ENCODE measurements around the gene PDXP.
"Not testable (repeated sequence)": the region's sequence is repeated elsewhere in the genome, so short reads cannot be mapped to it uniquely, and the experiment has no call there.

PDXP gene

GRCh38 chr22:37647317-37647716 lies 11.2 kb upstream of the PDXP start:
- no peak for DNase-seq (ENCODE audit: low read depth, low spot score)

- no peak for DNase-seq (ENCODE audit: low read depth, low spot score)
Measured at GRCh38 chr22:37647928-37648327, 10.6 kb upstream of the PDXP start.

DNA sequence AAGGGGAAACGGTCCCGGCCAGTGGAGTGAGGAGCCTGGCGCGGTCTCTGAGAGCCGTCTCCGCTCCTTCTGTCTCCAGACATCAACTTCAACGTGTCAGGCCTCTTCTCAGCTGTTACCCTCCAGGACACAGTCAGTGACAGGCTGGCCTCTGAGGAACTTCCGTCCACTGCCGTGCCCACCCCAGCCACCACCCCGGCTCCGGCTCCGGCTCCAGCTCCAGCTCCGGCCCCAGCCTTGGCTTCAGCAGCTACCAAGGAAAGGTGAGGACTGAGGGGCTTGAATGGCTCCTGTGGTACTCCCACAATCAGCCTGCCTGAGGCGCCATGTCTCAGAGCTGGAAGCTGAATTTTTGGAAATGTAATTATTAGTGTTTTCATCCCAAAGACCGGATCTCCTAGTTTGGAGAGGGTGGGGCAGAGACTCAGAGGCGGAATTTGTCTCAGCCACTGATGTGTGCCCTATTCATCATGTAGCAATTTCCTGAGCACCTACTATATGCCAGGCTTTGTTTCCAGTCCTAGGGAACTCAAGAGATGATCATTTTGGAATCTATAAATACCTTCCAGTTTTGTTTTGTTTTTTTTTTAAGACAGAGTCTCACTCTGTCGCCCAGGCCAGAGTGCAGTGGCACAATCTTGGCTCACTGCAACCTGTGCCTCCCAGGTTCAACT lies 7.9 kb upstream of the PDXP start:
- no peak for DNase-seq (ENCODE audit: low read depth, low spot score)

- DNase-seq (ENCODE audit: low read depth, low spot score): no peak
Measured at GRCh38 chr22:37654563-37655251, 3.8 kb upstream of the PDXP start.

- no peak for DNase-seq (ENCODE audit: low read depth, low spot score)
Measured at GRCh38 chr22:37655252-37655563, 3.3 kb upstream of the PDXP start.

- not testable (repeated sequence) for DNase-seq (ENCODE audit: low read depth, low spot score)
Measured at GRCh38 chr22:37656583-37656982, 1.9 kb upstream of the PDXP start.

GRCh38 chr22:37657590-37658132 lies 862 bp upstream of the PDXP start:
- DNase-seq (ENCODE audit: low read depth, low spot score): no peak

DNA sequence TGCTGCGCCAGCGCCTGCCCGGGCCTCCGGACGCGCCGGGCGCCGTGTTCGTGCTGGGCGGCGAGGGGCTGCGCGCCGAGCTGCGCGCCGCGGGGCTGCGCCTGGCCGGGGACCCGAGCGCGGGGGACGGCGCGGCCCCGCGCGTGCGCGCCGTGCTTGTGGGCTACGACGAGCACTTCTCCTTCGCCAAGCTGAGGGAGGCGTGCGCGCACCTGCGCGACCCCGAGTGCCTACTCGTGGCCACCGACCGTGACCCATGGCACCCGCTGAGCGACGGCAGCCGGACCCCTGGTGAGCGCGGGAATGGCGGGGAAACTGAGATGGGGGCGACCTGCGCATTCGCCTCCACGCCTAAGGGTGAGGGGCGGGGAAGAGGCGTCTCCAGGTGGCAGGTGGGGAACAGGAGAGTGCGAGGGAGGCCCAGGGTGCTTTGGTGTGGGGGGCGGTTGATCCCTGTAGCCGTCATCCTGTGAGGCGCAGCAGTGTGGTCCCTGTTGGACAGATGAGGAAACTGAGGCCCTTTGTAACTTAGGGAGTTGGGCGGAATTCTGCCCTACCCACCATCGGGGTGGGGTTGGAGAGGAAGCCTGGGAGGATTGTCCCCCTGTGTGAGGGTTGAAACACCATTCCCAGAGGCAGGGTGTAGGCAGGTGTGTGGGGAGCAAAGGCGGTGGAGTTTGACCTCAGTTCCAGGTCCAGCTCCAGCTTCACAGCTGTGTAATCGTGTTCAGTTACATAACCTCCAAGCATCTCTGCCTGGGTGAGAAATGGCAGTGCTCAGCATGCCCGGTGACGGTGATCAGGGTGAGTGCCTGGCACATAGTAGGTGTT lies 758 bp downstream of the PDXP start:
- no peak for DNase-seq (ENCODE audit: low read depth, low spot score)

- DNase-seq (ENCODE audit: low read depth, low spot score): no peak
Measured at GRCh38 chr22:37659897-37660708, 1.6 kb downstream of the PDXP start.

GRCh38 chr22:37660709-37661045 lies 2.2 kb downstream of the PDXP start:
- DNase-seq (ENCODE audit: low read depth, low spot score): no peak

DNA sequence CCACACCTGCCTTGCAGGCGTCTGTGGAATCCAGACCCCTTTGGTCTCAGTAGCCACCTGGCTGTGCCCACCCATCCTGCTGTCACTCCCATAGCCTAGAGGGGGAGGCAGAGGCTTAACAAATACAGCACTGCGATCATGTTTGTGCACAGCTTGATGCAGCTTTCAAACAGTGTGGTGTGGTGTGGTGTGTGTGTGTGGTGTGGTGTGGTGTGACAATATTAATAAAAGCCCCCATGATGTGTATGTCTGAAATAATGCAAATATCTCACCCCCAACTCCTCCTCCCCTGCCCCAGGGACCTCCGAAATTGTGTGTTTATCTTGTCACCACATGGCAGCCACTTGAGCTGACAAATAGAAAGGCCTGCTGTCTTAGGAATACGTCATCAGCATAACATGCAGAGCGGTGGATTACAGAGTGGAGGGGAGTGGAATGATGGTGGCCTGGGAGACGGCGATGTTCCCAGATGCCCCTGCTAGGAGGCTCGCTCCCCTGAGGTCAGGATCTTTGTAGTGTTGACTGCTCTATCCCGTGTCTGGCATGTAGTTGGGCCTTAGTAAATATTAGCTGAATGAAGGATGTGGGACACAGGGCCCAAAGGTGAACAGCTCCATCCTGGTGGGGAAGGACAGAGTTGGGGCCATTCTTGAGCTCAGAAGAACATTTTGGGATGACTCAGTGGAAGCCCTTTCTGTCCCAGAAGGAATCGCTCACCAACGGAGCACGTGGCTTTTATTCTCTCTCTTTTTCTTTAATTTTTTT lies 2.8 kb downstream of the PDXP start:
- peak; percentile 75 for DNase-seq (ENCODE audit: low read depth, low spot score)

DNA sequence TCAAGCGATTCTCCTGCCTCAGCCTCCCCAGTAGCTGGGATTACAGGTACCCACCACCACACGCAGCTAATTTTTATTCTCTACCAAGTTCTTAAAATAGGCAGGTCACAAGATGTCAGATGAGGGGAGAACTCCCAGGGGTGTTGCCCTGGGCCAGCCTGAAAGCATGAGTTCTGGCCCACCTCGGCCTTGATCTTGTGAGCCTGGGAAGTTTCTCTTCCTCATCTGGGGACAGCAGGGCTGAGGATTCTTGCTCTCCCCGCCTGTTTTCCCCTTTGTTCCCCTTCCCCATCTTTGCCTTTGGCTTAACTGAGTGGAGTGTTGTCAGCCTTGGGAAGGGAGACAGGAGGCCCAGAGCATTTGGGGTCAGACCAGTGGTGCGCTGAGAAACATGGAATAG lies 3.5 kb downstream of the PDXP start:
- DNase-seq (ENCODE audit: low read depth, low spot score): no peak

- DNase-seq (ENCODE audit: low read depth, low spot score): no peak
Measured at GRCh38 chr22:37663521-37664140, 5.1 kb downstream of the PDXP start.

- no peak for DNase-seq (ENCODE audit: low read depth, low spot score)
Measured at GRCh38 chr22:37664249-37665101, 6.0 kb downstream of the PDXP start.

- no peak for DNase-seq (ENCODE audit: low read depth, low spot score)
Measured at GRCh38 chr22:37665487-37665886, 7.0 kb downstream of the PDXP start.

DNA sequence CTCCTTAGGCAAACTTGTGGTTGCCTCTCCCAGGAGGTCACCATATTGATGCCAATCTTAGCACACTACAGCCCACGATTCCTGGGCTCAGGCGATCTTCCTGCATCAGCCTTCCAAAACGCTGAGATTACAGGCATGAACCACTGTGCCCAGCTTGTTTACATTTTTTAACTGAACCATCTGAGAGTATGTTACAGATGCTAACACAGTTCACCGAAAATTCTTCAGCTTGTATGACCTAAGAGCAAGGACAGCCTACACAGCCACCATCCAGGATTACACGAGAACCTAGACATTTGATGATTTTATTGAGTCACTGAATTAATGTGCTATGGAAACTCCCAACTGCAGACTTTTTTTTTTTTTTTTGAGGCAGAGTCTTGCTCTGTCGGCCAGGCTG lies 11.1 kb downstream of the PDXP start:
- DNase-seq (ENCODE audit: low read depth, low spot score): no peak

DNA sequence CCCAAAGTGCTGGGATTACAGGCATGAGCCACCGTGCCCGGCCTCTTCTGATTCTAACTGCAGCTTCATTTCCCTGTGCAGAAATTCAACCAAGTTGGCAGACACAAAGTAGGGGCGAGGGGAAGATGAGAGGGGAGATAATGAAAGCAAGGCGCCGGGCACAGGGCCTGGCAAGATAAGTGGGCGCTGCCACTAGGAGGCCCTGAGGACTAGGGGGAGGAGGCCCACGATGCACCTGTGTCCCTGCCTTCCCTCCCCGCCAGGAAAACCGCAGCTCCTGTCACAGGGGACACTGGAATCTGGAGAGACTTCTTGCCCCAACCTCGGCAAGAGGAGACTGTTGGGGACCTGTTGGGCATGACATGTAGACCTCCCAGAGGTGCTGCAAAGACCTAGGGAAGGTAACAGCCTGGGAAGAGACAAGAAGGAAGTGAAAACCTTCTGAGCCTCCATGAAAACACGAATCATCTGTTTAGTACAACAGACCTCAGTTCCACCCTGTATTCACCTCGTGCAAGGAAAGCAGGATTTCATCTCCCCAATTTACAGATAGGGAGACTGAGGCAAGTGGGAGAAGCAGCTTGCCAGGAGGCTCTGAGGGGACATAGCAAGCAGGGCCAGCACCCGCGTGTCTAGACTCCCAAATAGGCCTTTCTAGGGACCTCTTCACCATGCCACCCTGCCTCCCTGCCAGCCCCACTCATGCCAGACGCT lies 13.8 kb downstream of the PDXP start:
- DNase-seq (ENCODE audit: low read depth, low spot score): no peak

GRCh38 chr22:37672920-37673455 lies 14.5 kb downstream of the PDXP start:
- DNase-seq (ENCODE audit: low read depth, low spot score): no peak

DNA sequence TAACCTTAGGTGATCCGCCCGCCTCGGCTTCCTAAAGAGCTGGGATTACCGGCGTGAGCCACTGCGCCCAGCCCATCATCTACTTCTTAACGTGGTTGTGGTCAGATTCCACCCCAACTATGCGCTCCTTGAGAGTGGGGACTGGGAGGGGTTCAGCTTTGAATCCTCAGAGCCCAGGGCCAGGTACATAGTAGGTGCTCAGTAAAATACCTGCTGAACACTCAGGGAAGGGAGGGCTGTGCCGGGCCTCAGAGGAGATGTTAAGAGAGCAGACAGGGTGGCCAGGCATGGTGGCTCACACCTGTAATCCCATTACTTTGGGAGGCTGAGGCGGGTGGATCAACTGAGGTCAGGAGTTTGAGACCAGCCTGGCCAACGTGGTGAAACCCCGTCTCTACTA lies 15.7 kb downstream of the PDXP start:
- no peak for DNase-seq (ENCODE audit: low read depth, low spot score)

Data from ELF-1 (cell line).